ENCODE measurements around the gene THSD7A.

The THSD7A gene

DNA sequence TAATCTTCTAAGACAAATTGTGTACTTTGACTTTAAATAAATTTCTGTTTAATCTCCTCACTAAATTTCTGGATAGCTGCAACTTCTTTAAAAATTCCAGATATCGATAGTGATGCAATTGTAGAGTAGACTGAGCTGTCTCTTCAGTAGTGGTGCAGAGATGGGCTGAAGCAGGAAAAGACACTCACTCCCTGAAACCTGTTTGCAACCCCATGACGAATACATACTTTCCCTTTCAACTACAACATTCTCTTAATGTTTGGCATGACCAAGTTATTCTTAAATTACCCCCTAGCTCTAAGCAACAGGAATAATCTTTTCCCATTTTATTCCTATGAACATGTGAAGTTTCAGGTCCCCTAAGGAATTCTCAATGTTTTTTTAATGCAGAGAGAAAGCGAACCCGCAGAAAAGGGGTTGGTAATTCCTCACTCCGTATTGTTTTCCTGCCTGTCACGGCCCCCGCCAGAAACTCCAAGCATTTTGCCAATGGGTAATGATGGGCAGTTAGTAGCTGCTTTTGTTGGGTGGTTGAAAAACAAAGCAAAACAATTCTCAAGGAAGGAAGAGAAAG lies 1.3 kb downstream of the THSD7A start:
- Mint-ChIP-seq H3K36me3 (no peaks in the 10 kb centered on the region), H3K27ac (no peak overlapping the region), H3K4me3 (no peak overlapping the region), H3K27me3 (peaks cover 9% of the 10 kb centered on the region), H3K4me1 (no peaks in the 10 kb centered on the region), H3K9me3 (no peaks in the 10 kb centered on the region)
- DNase-seq (ENCODE audit: low spot score in 2 of 2) (no peak), ATAC-seq (ENCODE audit: low read depth) (no peak)

DNA sequence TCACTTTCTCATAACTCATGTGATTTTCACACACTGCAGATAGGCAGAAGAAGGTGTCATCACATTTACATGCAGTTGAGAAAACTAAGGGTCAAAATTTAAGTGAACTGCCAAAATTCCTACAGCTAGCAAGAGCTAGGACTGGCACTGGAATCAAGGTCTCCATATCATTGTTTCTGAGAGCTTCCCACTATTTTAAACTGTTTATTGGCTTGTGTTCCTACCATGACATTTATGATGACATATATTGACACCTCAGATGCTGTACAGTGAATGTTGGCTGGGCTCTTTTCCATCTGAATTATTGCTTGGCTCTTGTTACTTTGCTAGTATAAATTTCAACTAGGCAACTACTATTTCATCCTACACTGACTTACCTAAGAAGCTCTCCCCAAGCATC lies 2.0 kb downstream of the THSD7A start:
- Mint-ChIP-seq H3K36me3 (no peaks in the 10 kb centered on the region), H3K4me3 (no peak overlapping the region), H3K9me3 (no peaks in the 10 kb centered on the region), H3K27ac (no peak overlapping the region), H3K4me1 (no peaks in the 10 kb centered on the region), H3K27me3 (peaks cover 9% of the 10 kb centered on the region)
- ATAC-seq (ENCODE audit: low read depth) (no peak), DNase-seq (ENCODE audit: low spot score in 2 of 2) (no peak)

DNA sequence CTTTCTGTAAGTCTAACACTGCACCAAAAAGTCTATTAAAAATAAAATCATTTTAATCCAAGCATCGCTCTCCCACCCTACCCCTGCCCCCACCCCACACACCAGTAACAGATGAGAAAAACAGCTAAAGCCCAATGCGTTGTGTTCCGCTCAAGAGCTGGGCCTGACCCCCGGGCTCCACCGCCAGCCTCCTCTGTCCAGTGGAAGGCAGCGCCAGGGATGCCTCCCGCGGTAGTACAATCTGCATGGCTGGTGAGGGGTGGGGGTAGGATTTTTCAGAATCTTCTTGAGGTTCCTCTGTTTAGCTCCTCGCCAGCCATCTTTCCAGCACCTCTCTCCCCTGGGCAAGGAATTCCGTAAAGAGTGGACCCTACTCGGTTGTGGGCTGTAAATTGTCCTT lies 12.1 kb downstream of the THSD7A start:
- Mint-ChIP-seq H3K27ac (no peak overlapping the region), H3K27me3 (no peaks in the 10 kb centered on the region), H3K9me3 (peaks cover 2% of the 10 kb centered on the region), H3K36me3 (no peaks in the 10 kb centered on the region), H3K4me1 (no peaks in the 10 kb centered on the region), H3K4me3 (no peak overlapping the region)
- DNase-seq (ENCODE audit: low spot score in 2 of 2) (no peak), ATAC-seq (ENCODE audit: low read depth) (no peak)

DNA sequence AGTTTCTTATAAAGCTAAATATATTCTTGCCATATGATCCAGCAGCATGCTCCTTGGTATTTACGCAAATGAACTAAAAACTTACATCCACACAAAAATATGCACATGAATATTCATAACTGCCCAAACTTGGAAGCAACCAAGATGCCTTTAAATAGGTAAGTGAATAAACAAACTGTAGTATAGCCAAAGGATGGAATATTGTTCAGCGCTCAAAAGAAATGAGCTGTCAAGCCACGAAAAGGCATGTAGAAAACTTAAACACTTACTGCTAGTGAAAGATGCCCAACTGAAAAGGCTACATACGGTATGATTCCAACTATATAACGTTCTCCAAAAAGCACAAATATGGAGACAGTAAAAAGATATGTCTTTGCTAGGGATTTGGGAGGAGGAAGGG lies 12.7 kb downstream of the THSD7A start:
- Mint-ChIP-seq H3K9me3 (peaks cover 2% of the 10 kb centered on the region), H3K27me3 (no peaks in the 10 kb centered on the region), H3K4me1 (no peaks in the 10 kb centered on the region), H3K4me3 (no peak overlapping the region), H3K27ac (no peak overlapping the region), H3K36me3 (no peaks in the 10 kb centered on the region)
- ATAC-seq (ENCODE audit: low read depth) (no peak), DNase-seq (ENCODE audit: low spot score in 2 of 2) (no peak)

DNA sequence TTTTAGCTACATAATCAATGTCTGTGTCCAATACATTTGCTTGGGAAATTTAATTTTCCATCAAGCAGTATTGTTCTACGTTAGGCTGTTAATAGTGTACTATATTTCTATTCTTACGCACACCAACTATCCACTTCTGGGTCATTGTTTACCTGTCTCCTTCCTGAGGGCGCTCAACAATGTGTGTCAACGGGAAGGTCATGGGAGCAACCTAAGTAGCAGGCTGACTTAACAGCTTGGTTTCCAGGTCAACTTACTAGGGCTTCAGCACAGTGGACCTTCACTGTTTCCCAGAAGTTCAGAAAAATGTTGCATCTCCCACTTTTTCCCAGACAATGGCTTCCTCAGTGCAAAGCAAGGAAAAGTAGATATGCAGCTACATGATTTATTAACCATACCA lies 13.7 kb downstream of the THSD7A start:
- DNase-seq (ENCODE audit: low spot score in 2 of 2) (no peak), ATAC-seq (ENCODE audit: low read depth) (no peak)
- no peaks in the 10 kb centered on the region for H3K36me3 Mint-ChIP-seq
- peaks cover 2% of the 10 kb centered on the region for H3K9me3 Mint-ChIP-seq
- H3K27ac Mint-ChIP-seq = no peak overlapping the region
- H3K4me1 Mint-ChIP-seq = no peaks in the 10 kb centered on the region
- no peaks in the 10 kb centered on the region for H3K27me3 Mint-ChIP-seq
- no peak overlapping the region for H3K4me3 Mint-ChIP-seq

DNA sequence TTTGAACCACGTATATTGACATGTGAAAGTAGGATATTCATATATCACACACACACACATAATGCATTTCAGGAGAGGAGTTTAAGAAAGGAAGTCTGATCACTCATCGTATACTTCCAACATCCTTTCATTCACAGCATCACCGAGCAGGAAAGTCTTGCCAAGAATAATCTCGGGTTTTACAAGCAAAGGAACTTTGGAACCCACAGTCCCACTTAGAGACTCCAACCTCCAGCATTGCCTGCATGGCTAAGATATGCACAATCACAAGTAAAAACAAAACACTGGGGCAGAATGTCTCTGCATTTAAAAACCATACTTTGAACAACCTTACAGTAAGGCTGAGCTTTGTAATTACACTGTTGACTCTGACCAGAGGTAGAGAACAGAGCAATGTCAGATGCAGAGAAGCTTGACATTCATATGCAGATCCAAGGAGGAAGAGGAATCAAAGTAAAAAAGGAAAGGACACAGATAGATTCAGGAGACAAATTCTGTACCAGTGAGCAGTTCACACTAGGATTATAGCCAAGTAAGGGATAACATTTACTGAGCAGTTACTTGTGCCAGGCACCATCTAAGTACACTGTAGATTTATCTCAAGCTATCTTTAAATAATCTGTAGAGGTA lies 14.8 kb downstream of the THSD7A start:
- Mint-ChIP-seq H3K9me3 (peaks cover 2% of the 10 kb centered on the region), H3K36me3 (no peaks in the 10 kb centered on the region)

DNA sequence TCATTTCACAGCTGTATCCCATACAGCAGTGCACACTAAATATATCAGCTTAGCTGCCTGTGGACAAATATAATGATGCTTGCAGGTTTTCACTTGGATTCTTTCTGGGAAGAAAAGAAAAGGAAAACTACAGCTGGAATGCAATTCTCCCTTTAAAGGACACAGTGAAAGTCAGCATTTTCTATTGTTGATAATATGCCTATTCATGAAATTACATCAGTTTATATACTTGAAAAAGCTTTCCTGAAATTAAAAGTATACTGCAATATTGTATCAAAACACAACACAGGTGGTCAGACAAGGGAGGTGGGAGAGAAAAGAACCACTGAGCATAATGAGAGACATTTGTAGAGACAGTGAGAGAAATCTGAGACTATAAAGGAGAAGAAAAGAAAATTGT lies 20.3 kb downstream of the THSD7A start:
- Mint-ChIP-seq H3K27me3 (no peaks in the 10 kb centered on the region), H3K4me3 (no peak overlapping the region), H3K4me1 (no peaks in the 10 kb centered on the region), H3K27ac (no peak overlapping the region), H3K9me3 (peaks cover 1% of the 10 kb centered on the region), H3K36me3 (no peaks in the 10 kb centered on the region)
- ATAC-seq (ENCODE audit: low read depth) (no peak), DNase-seq (ENCODE audit: low spot score in 2 of 2) (no peak)

More for the DNA sequence above, 14.8 kb downstream of the THSD7A start:
- H3K27me3 Mint-ChIP-seq = no peaks in the 10 kb centered on the region
- no peak for DNase-seq (ENCODE audit: low spot score in 2 of 2)
- no peaks in the 10 kb centered on the region for H3K4me1 Mint-ChIP-seq
- H3K4me3 Mint-ChIP-seq = no peak overlapping the region
- H3K27ac Mint-ChIP-seq = no peak overlapping the region
- no peak for ATAC-seq (ENCODE audit: low read depth)

DNA sequence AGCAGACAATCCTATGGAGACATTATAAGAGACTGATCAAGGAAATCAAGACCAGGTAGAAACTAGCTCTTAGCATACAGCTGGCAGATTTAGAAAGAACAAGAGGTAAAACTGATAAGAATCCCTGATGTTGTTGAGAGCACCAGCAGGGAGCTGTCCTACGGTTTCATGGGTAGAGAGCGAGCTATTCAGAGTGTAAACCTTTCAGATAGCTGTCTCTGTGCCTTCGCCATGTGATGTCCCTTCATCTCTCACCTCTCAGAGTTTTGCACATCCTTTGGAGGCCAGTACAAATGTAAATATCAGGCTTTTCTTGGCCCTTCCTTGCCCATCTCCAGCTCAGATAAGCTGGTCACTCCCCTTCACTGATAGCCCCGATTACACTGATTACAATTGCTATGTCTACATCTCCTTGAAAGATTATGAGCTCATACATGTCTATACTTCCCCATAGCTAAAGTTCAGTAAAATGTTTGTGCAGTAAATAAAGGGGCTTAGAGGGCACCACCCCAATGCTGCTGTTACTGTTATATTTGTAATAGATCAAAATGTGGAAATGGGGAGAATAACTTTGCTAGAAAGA lies 21.9 kb downstream of the THSD7A start:
- peaks cover 1% of the 10 kb centered on the region for H3K9me3 Mint-ChIP-seq
- H3K4me1 Mint-ChIP-seq = no peaks in the 10 kb centered on the region
- ATAC-seq (ENCODE audit: low read depth) (no peak), DNase-seq (ENCODE audit: low spot score in 2 of 2) (no peak)
- H3K27me3 Mint-ChIP-seq = no peaks in the 10 kb centered on the region
- H3K4me3 Mint-ChIP-seq = no peak overlapping the region
- H3K36me3 Mint-ChIP-seq = no peaks in the 10 kb centered on the region
- H3K27ac Mint-ChIP-seq = no peak overlapping the region

DNA sequence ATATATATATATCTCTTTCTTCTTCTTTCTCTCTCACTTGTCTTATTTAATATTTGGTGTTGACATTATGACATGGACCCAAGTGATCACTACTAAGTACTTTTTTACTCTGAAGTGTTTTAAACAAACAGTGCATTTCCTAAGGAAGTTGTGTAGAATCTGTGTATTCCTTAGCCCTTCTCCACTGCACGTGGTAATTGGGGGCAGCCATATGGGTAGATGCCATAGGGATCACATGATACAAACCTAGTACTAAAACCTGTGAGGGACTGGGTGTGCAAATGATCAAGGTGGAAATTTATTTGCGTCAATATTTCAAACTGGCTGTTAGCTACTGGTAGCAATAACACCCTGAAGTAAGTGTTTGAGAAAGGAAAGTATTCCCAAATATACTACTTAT lies 25.0 kb downstream of the THSD7A start:
- H3K4me3 Mint-ChIP-seq = no peak overlapping the region
- no peaks in the 10 kb centered on the region for H3K27me3 Mint-ChIP-seq
- ATAC-seq (ENCODE audit: low read depth) (no peak), DNase-seq (ENCODE audit: low spot score in 2 of 2) (no peak)
- H3K4me1 Mint-ChIP-seq = no peaks in the 10 kb centered on the region
- no peak overlapping the region for H3K27ac Mint-ChIP-seq
- H3K36me3 Mint-ChIP-seq = no peaks in the 10 kb centered on the region
- peaks cover 1% of the 10 kb centered on the region for H3K9me3 Mint-ChIP-seq

DNA sequence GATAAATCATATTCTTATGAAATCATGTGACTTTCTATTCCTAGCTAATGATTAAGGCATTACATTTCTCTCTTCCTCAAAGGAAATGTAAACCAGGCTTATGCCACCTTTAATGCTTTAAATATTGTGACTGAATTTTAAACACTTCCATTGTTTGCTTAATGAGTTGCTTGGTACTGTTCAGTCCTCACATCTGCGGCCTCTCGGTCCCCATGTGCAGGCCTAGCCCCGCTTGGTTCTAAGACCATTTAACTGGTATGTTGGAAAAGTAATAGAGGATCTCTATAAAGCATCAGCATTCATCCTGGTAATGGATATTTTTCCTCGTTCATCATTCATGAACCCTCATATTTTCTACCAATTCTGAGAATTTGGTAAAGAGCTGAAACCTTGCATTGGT lies 27.4 kb downstream of the THSD7A start:
- ATAC-seq (ENCODE audit: low read depth) = no peak
- no peaks in the 10 kb centered on the region for H3K27me3 Mint-ChIP-seq

DNA sequence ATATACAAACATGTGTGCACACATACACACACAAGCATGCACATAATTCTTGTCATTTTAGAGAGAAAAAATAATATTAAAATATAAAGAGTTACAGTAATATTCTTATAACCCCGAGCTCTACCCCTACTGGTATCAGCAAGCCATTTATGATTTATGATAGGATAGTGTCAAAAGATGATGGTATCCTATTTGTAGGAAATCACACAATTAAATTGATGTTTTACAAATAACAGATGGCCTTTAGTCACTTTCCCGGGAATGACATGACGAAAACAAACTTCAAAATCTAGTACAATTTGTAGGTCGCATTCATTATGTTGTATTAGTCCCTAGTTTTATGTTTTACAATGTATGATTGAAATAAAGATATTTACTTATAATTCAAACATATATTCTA lies 36.8 kb downstream of the THSD7A start:
- no peak for ATAC-seq (ENCODE audit: low read depth)
- Mint-ChIP-seq H3K4me3 (no peak overlapping the region), H3K36me3 (no peaks in the 10 kb centered on the region), H3K27ac (no peak overlapping the region), H3K27me3 (no peaks in the 10 kb centered on the region), H3K9me3 (peaks cover 2% of the 10 kb centered on the region), H3K4me1 (no peaks in the 10 kb centered on the region)
- DNase-seq (ENCODE audit: low spot score in 2 of 2) = no peak

More for the DNA sequence above, 27.4 kb downstream of the THSD7A start:
- Mint-ChIP-seq H3K27ac (no peak overlapping the region), H3K36me3 (no peaks in the 10 kb centered on the region), H3K4me3 (no peak overlapping the region), H3K9me3 (no peaks in the 10 kb centered on the region), H3K4me1 (no peaks in the 10 kb centered on the region)
- no peak for DNase-seq (ENCODE audit: low spot score in 2 of 2)

DNA sequence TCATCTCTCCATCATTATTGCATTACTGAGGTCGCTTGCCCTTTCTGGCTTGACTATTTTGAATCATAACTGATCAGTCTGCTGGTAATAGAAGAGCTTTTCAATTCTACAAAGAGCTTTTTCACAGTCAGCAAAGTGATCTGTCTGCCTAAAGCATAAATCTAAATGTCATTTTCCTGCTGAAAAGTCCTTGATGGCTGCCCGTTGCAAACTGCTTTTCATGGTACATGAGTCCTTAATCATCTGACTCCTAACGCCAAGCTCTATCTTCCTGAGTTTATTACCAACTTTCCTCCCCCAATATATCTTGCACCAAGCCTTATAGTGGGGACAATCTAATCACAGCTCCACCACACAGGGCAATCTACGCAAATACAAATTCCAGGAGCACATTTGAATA lies 39.8 kb downstream of the THSD7A start:
- no peak overlapping the region for H3K4me3 Mint-ChIP-seq
- no peaks in the 10 kb centered on the region for H3K36me3 Mint-ChIP-seq
- H3K27me3 Mint-ChIP-seq = no peaks in the 10 kb centered on the region
- H3K27ac Mint-ChIP-seq = no peak overlapping the region
- H3K9me3 Mint-ChIP-seq = peaks cover 4% of the 10 kb centered on the region
- H3K4me1 Mint-ChIP-seq = no peaks in the 10 kb centered on the region
- DNase-seq (ENCODE audit: low spot score in 2 of 2) (no peak), ATAC-seq (ENCODE audit: low read depth) (no peak)

DNA sequence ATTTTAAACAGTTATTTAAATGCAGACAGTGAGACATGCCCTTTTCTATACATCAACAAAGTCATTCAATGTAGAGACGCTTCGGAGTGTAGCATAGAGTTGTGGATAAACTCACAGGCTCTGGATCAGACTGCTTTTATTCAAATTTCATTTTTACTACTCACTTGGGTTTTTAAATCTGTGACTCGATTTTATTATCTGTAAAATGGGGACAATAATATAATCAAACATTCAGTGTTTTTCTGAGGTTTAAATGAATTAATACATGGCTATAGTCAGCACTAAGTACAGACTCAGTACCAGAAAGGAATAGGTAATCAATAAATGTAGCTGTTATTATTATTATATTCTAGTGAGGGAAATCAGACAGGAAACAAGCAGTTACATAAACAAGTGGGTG lies 43.4 kb downstream of the THSD7A start:
- no peak for DNase-seq (ENCODE audit: low spot score in 2 of 2)
- no peaks in the 10 kb centered on the region for H3K4me1 Mint-ChIP-seq
- no peak overlapping the region for H3K4me3 Mint-ChIP-seq
- H3K36me3 Mint-ChIP-seq = no peaks in the 10 kb centered on the region
- no peaks in the 10 kb centered on the region for H3K27me3 Mint-ChIP-seq
- H3K9me3 Mint-ChIP-seq = peaks cover 4% of the 10 kb centered on the region
- no peak overlapping the region for H3K27ac Mint-ChIP-seq
- no peak for ATAC-seq (ENCODE audit: low read depth)

DNA sequence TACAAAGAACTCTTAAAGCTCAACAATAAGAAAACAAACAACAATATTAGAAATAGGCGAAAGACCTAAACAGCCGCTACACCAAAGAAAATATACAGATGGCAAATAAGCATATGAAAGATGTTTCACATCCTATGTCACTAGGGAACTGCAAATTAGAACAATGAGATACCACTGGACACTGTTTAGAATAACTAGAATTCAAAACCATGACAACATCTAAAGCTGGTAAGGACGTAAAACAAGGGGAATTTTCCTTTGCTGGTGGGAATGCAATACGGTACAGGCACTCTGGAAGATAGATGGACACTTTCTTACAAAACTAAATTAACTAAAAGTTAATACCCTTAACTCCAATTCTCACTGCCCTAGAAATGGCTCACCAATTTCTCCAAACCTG lies 44.5 kb downstream of the THSD7A start:
- Mint-ChIP-seq H3K9me3 (peaks cover 4% of the 10 kb centered on the region), H3K4me3 (no peak overlapping the region), H3K27me3 (no peaks in the 10 kb centered on the region), H3K4me1 (no peaks in the 10 kb centered on the region), H3K27ac (no peak overlapping the region), H3K36me3 (no peaks in the 10 kb centered on the region)
- ATAC-seq (ENCODE audit: low read depth) = no peak
- no peak for DNase-seq (ENCODE audit: low spot score in 2 of 2)

DNA sequence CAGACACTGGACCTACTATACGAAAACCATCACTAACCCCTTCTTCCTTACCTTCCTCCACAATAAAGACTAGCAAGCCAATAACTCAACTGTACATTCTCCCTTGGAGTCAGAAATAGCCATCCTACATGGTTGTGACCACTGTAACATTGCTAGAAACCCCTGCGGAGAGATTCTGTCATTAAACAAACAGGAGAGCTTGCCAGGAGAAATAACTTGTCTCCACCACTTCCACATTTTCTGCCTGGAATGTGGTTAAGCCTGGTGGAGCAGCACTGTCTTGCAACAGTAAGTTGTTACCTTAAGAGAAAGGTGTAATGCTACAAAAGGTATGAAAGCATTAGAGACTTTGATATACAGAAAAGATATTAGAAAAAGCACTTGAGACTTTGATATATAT lies 45.8 kb downstream of the THSD7A start:
- Mint-ChIP-seq H3K36me3 (no peaks in the 10 kb centered on the region), H3K9me3 (peaks cover 2% of the 10 kb centered on the region), H3K27ac (no peak overlapping the region), H3K27me3 (no peaks in the 10 kb centered on the region), H3K4me3 (no peak overlapping the region), H3K4me1 (no peaks in the 10 kb centered on the region)
- ATAC-seq (ENCODE audit: low read depth) (no peak), DNase-seq (ENCODE audit: low spot score in 2 of 2) (no peak)
